H9 (cell line): ENCODE measurements around the gene BMPR1A. TPM values are rescaled to one million over a fixed set of nuclear protein-coding genes. Genes with fewer than 3 reads are reported as not detected.

Experiments
- DNase-seq: peaks from one replicate; pipeline ENCODE4 v3.0.0-alpha.2; 2017
- H2AFZ ChIP-seq: one replicate; pipeline ENCODE4 v1.6.1; 2013; ENCODE audit warnings: mild to moderate bottlenecking, low read length, control low read depth, moderate library complexity
- H2AK5ac ChIP-seq: 2 replicates; pipeline ENCODE4 v1.6.1; 2013; ENCODE audit warnings: low read length, control low read depth, mixed read lengths; ENCODE audit not compliant: insufficient read length
- H2BK120ac ChIP-seq: one replicate; pipeline ENCODE4 v1.6.1; 2013; ENCODE audit warnings: low read depth, mild to moderate bottlenecking, low read length, control low read depth, inconsistent platforms; ENCODE audit not compliant: poor library complexity, severe bottlenecking
- H2BK12ac ChIP-seq: 2 replicates; pipeline ENCODE4 v1.6.1; 2013; ENCODE audit warnings: low read length, control low read depth, mixed read lengths, low read depth; ENCODE audit not compliant: insufficient read length
- H2BK15ac ChIP-seq: 2 replicates; pipeline ENCODE4 v1.6.1; 2013; ENCODE audit warnings: low read depth, low read length, control low read depth
- H2BK20ac ChIP-seq: one replicate; pipeline ENCODE4 v1.6.1; 2013; ENCODE audit warnings: low read depth, mild to moderate bottlenecking, low read length, control low read depth, inconsistent platforms; ENCODE audit not compliant: poor library complexity, severe bottlenecking
- H2BK5ac ChIP-seq: 2 replicates; pipeline ENCODE4 v1.6.1; 2013; ENCODE audit warnings: low read length, control low read depth, mixed read lengths; ENCODE audit not compliant: insufficient read length
- H3K14ac ChIP-seq: 2 replicates; pipeline ENCODE4 v1.6.1; 2013; ENCODE audit warnings: low read length, control low read depth; ENCODE audit not compliant: insufficient read depth
- H3K18ac ChIP-seq: 2 replicates; pipeline ENCODE4 v1.6.1; 2013; ENCODE audit warnings: low read depth, mild to moderate bottlenecking, mixed read lengths, low read length, control low read depth; ENCODE audit not compliant: insufficient read length
- H3K23ac ChIP-seq: 2 replicates; pipeline ENCODE4 v1.6.1; 2013; ENCODE audit warnings: low read length, control low read depth, mixed read lengths, low read depth; ENCODE audit not compliant: insufficient read length
- H3K23me2 ChIP-seq: 2 replicates; pipeline ENCODE4 v1.6.1; 2013; ENCODE audit warnings: low read depth, mild to moderate bottlenecking, mixed read lengths, low read length, control low read depth; ENCODE audit not compliant: insufficient read length, poor library complexity, severe bottlenecking
- H3K27ac ChIP-seq: 2 replicates; pipeline ENCODE4 v1.5.1; 2013; ENCODE audit warnings: low read length, control low read depth, mixed read lengths, low read depth; ENCODE audit not compliant: insufficient read length
- H3K27me3 ChIP-seq: 2 replicates; pipeline ENCODE4 v1.6.1; 2013; ENCODE audit warnings: low read length, control low read depth, inconsistent platforms; ENCODE audit not compliant: insufficient read depth
- H3K4ac ChIP-seq: 2 replicates; pipeline ENCODE4 v1.6.1; 2013; ENCODE audit warnings: low read depth, mild to moderate bottlenecking, control low read depth, inconsistent platforms, low read length, moderate library complexity
- H3K4me1 ChIP-seq: 2 replicates; pipeline ENCODE4 v1.6.1; 2013; ENCODE audit warnings: low read length, control low read depth, inconsistent platforms; ENCODE audit not compliant: insufficient read depth
- H3K4me2 ChIP-seq: 2 replicates; pipeline ENCODE4 v1.6.1; 2013; ENCODE audit warnings: low read length, control low read depth, mixed read lengths; ENCODE audit not compliant: insufficient read length, insufficient read depth
- H3K56ac ChIP-seq: 2 replicates; pipeline ENCODE4 v1.6.1; 2013; ENCODE audit warnings: low read depth, mild to moderate bottlenecking, mixed read lengths, low read length, control low read depth; ENCODE audit not compliant: insufficient read length
- H3K79me1 ChIP-seq: 2 replicates; pipeline ENCODE4 v1.6.1; 2013; ENCODE audit warnings: low read depth, mild to moderate bottlenecking, moderate library complexity, low read length, control low read depth, inconsistent platforms; ENCODE audit not compliant: insufficient read depth, poor library complexity, severe bottlenecking
- H3K79me2 ChIP-seq: 2 replicates; pipeline ENCODE4 v1.6.1; 2013; ENCODE audit warnings: low read length, control low read depth, inconsistent platforms; ENCODE audit not compliant: insufficient read depth
- H3K9ac ChIP-seq: 2 replicates; pipeline ENCODE4 v1.6.1; 2013; ENCODE audit warnings: low read length, control low read depth, mixed read lengths; ENCODE audit not compliant: insufficient read length; ENCODE audit errors: extremely low read depth
- H3K9me3 ChIP-seq: one replicate; pipeline ENCODE4 v1.6.1; 2013; ENCODE audit warnings: low read depth, low read length, inconsistent platforms; ENCODE audit not compliant: control insufficient read depth
- H3T11ph ChIP-seq: one replicate; pipeline ENCODE4 v1.6.1; 2013; ENCODE audit warnings: mild to moderate bottlenecking, low read length, control low read depth, inconsistent platforms
- H4K20me1 ChIP-seq: one replicate; pipeline ENCODE4 v1.6.1; 2013; ENCODE audit not compliant: control insufficient read depth, insufficient read length, insufficient read depth
- H4K5ac ChIP-seq: 2 replicates; pipeline ENCODE4 v1.6.1; 2013; ENCODE audit warnings: low read depth, mild to moderate bottlenecking, mixed read lengths, low read length, control low read depth; ENCODE audit not compliant: insufficient read length
- H4K8ac ChIP-seq: replicated peaks from 2 replicates; pipeline ENCODE4 v1.6.1; 2013; ENCODE audit warnings: low read length, control low read depth, mixed read lengths, low read depth; ENCODE audit not compliant: insufficient read length
- H4K91ac ChIP-seq: 2 replicates; pipeline ENCODE4 v1.6.1; 2013; ENCODE audit warnings: low read depth, mild to moderate bottlenecking, moderate library complexity, mixed read lengths, low read length, control low read depth; ENCODE audit not compliant: insufficient read length
- H3K27ac Mint-ChIP-seq, 3 experiments: 2 replicates in 2 of 3; 3 replicates in 1 of 3; pipeline ENCODE4 v1.8.0; 2020 to 2021; ENCODE audit warnings: mixed read lengths in 3 of 3, mild to moderate bottlenecking in 1 of 3, moderate library complexity in 1 of 3
- H3K27me3 Mint-ChIP-seq: 2 replicates; pipeline ENCODE4 v1.8.0; 2021; ENCODE audit warnings: low read depth, mild to moderate bottlenecking, moderate library complexity, mixed read lengths
- H3K36me3 Mint-ChIP-seq, 3 experiments: 2 replicates in 2 of 3; 3 replicates in 1 of 3; pipeline ENCODE4 v1.8.0; 2020 to 2021; ENCODE audit warnings: low read depth in 3 of 3, mixed read lengths in 3 of 3; ENCODE audit not compliant: insufficient read depth in 1 of 3
- H3K4me1 Mint-ChIP-seq, 2 experiments: 2 replicates each; pipeline ENCODE4 v1.8.0; 2020; ENCODE audit warnings: mixed read lengths in 2 of 2
- H3K4me3 Mint-ChIP-seq, 2 experiments: 2 replicates in 1 of 2; 3 replicates in 1 of 2; pipeline ENCODE4 v1.8.0; 2020 to 2021; ENCODE audit warnings: mild to moderate bottlenecking in 2 of 2, mixed read lengths in 2 of 2, moderate library complexity in 1 of 2
- H3K9me3 Mint-ChIP-seq, 2 experiments: 2 replicates in 1 of 2; 3 replicates in 1 of 2; pipeline ENCODE4 v1.8.0; 2020; ENCODE audit warnings: mild to moderate bottlenecking in 2 of 2, mixed read lengths in 2 of 2, moderate library complexity in 1 of 2
- WGBS: extraction: QIAGEN DNeasy Blood & Tissue Kit; methylation state at CpG from one replicate; pipeline ENCODE4 v1.1.7; 2013; ENCODE audit warnings: missing lambda C conversion rate, low lambda C conversion rate, mixed read lengths; ENCODE audit not compliant: insufficient read length; ENCODE audit errors: extremely low coverage; 5-methylcytosine and 5-hydroxymethylcytosine counted together
- total RNA-seq: library from RNA; stranded (reverse); gene quantifications from 2 replicates; pipeline ENCODE4 v1.2.1, GENCODE V29; 2021
- TF ChIP-seq, protein P1 (sequence below): fragments of 200-600 bp; sonication (generic); conservative IDR thresholded peaks from 3 replicates; pipeline ENCODE4 v1.8.0; 2021; ENCODE audit warnings: antibody characterized with exemption, mild to moderate bottlenecking

Gene BMPR1A
- total RNA-seq, 1 experiment from 2014 or later = 138 TPM

DNA sequence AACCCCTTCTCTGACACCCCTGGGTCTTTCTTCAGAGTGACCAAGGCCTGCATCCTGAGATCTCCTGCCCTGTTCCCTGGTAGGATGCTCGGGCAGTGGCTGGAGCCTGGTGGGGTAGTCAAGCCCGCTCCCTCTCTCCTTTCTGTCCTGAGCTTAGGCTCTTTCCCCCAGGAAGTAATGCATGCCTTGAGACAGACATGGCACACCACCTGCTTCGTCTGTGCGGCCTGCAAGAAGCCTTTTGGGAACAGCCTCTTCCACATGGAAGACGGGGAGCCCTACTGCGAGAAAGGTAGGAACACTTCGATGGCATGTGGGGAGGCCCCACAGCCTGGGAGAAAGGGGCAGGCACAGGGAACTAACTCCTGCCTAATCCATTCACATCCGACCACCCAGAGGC, 37.9 kb upstream of the BMPR1A start:
- Histone ChIP-seq H2AK5ac (no peak overlapping the region), H3K56ac (no peak overlapping the region), H2AFZ (no peak overlapping the region), H3K23ac (no peak overlapping the region), H3K4ac (no peak overlapping the region), H3K18ac (no peak overlapping the region), H3K4me2 (no peak overlapping the region), H3K4me1 (peaks cover 2% of the 10 kb centered on the region; the same call in 1 of the 2 replicates), H3K79me2 (no peaks in the 10 kb centered on the region), H3K9ac (no peak overlapping the region), H3K27me3 (no peaks in the 10 kb centered on the region), H3K79me1 (no peaks in the 10 kb centered on the region), H2BK15ac (no peak overlapping the region), H3K14ac (no peak overlapping the region), H4K91ac (no peak overlapping the region), H3K27ac (no peak overlapping the region), H2BK20ac (no peak overlapping the region), H4K5ac (no peak overlapping the region), H4K20me1 (no peaks in the 10 kb centered on the region), H2BK120ac (no peak overlapping the region), H4K8ac (no peak overlapping the region), H3K9me3 (no peaks in the 10 kb centered on the region), H3K23me2 (no peaks in the 10 kb centered on the region), H2BK12ac (no peak overlapping the region), H3T11ph (no peak overlapping the region), H2BK5ac (no peak overlapping the region)
- TF ChIP-seq, protein P1, sequence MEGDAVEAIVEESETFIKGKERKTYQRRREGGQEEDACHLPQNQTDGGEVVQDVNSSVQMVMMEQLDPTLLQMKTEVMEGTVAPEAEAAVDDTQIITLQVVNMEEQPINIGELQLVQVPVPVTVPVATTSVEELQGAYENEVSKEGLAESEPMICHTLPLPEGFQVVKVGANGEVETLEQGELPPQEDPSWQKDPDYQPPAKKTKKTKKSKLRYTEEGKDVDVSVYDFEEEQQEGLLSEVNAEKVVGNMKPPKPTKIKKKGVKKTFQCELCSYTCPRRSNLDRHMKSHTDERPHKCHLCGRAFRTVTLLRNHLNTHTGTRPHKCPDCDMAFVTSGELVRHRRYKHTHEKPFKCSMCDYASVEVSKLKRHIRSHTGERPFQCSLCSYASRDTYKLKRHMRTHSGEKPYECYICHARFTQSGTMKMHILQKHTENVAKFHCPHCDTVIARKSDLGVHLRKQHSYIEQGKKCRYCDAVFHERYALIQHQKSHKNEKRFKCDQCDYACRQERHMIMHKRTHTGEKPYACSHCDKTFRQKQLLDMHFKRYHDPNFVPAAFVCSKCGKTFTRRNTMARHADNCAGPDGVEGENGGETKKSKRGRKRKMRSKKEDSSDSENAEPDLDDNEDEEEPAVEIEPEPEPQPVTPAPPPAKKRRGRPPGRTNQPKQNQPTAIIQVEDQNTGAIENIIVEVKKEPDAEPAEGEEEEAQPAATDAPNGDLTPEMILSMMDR = no peak
- H3K4me3 Mint-ChIP-seq = no peak overlapping the region
- H3K4me1 Mint-ChIP-seq = peaks cover 28 to 35% of the 10 kb centered on the region in 2 experiments
- H3K36me3 Mint-ChIP-seq = no peaks in the 10 kb centered on the region
- peak overlapping the region in 1 of 3 experiments; percentile 71; a peak in 1 of 7 replicates for H3K27ac Mint-ChIP-seq
- WGBS = no CpG with 5 or more reads among the region's 8 CpGs
- H3K9me3 Mint-ChIP-seq = no peaks in the 10 kb centered on the region
- H3K27me3 Mint-ChIP-seq = peaks cover 2% of the 10 kb centered on the region
- DNase-seq = no peak
